GM18508 (cell line): ENCODE measurements around the gene VAMP1.
"Not testable (repeated sequence)": the region's sequence is repeated elsewhere in the genome, so short reads cannot be mapped to it uniquely, and the experiment has no call there.

ENCODE experiments used
- ATAC-seq: cut with Tn5 transposase; IDR thresholded peaks from one replicate; pipeline ENCODE4 v1.9.1; 2021; ENCODE audit warnings: moderate number of reproducible peaks; ENCODE audit not compliant: insufficient read depth, unreplicated experiment

VAMP1 gene

GRCh38 chr12:6470375-6471163, at the start of gene VAMP1:
VAMP1 (minus strand) TSS chr12:6470677; CDS start chr12:6470531, 146 bp downstream.
- peak; percentile 76 for ATAC-seq

DNA sequence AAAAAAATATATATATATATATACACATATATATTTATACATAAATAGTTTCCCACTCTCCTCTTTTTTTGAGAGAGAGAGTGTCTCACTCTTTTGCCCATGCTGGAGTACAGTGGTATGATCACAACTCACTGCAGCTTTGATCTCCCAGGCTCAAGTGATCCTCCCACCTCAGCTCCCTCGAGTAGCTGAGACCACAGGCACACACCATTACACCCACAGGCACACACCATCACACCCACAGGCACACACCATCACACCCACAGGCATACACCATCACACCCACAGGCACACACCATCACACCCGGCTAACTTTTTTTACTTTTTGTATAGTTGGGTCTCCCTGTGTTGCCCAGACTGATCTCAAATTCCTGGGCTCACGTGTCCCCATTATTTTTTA, 49.7 kb upstream of the VAMP1 start:
- no peak for ATAC-seq

DNA sequence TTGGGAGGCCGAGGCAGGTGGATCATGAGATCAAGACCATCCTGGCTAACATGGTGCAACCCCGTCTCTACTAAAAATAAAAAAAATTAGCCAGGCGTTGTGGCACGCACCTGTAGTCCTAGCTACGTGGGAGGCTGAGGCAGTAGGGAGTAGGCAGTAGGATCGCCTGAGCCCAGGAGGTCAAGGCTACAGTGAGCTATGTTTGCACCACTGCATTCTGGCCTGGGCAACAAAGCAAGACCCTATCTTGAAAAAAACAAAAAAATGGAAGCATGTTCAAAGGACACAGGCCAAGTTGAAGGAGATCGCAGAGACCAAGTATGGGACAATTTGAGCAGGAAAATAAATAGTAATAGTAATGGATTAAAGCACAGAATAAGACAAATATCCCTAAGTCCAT, 37.6 kb upstream of the VAMP1 start:
- ATAC-seq, result no peak

DNA sequence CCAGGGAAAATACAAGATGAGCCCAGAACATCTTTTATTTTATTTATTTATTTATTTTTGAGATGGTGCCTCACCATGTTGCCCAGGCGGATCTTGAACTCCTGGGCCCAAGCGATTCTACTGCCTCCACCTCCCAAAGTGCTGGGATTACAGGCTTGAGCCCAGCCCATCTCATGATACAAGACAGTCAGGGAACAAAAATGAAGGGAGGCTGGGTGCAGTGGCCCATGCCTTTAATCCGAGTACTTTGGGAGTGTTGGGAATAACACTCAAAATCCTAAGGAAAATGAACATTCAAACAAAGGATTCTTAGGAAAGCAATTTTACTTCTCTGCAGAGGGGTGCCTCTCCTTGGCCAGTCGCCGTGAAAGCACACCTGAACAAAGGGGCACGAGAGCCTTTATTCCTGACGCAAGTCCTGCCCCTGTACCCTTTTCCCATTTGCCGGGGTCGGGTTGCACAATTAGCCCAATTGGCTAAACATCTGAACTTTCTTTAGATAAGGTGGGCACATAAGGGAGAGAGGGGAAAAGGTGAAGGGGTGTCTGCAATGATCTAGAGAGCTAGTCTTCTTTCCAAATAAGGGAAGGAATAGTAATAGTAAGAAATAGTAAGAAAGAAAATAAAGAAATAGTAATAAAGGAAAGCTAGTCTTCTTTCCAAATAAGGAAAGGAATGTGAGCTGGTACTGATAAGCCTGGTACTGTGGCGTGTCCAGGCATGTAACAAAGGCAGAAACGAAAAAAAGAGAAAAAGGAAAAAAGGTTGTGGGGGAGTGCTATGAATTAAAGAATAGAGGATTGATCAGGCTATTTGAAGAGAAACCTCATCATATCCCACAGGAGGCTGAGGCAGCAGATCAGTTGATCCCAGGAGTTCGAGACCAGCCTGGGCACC, 36.9 kb upstream of the VAMP1 start:
- no peak for ATAC-seq

- ATAC-seq, result no peak
Observed at GRCh38 chr12:6500466-6500865, 30.0 kb upstream of the VAMP1 start.

GRCh38 chr12:6497291-6497690, 26.8 kb upstream of the VAMP1 start:
- ATAC-seq, result not testable (repeated sequence)

GRCh38 chr12:6494968-6495367, 24.5 kb upstream of the VAMP1 start:
- no peak for ATAC-seq

GRCh38 chr12:6494258-6494743, 23.8 kb upstream of the VAMP1 start:
- no peak for ATAC-seq

GRCh38 chr12:6493497-6494257, 23.2 kb upstream of the VAMP1 start, which contains the start of gene NCAPD2:
NCAPD2 (plus strand) TSS chr12:6494102; CDS start chr12:6495099, 997 bp downstream.
- ATAC-seq, result peak; percentile 79

GRCh38 chr12:6492838-6493496, 22.5 kb upstream of the VAMP1 start, which contains the start of gene MRPL51:
MRPL51 (minus strand) TSS chr12:6493262; CDS start chr12:6493136, 126 bp downstream.
- ATAC-seq, result peak; percentile 34

GRCh38 chr12:6490673-6491072, 20.2 kb upstream of the VAMP1 start:
- ATAC-seq, result not testable (repeated sequence)

DNA sequence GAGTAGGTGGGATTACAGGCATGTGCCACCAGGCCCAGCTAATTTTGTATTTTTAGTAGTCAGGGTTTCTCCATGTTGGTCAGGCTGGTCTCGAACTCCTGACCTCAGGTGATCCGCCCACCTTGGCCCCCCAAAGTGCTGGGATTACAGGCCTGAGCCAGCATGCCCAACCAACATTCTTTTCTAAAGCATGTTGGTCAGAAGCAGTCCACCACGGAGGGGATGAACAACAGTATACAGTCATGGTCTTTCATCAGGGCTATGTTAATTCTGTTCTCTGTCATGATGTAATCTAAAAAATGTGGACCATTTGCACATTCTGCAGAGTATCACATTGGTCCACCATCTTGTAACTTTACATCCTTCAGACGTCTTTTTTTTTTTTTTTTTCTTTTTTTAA, 19.0 kb upstream of the VAMP1 start:
- no peak for ATAC-seq

GRCh38 chr12:6488240-6488639, 17.8 kb upstream of the VAMP1 start:
- ATAC-seq, result no peak

DNA sequence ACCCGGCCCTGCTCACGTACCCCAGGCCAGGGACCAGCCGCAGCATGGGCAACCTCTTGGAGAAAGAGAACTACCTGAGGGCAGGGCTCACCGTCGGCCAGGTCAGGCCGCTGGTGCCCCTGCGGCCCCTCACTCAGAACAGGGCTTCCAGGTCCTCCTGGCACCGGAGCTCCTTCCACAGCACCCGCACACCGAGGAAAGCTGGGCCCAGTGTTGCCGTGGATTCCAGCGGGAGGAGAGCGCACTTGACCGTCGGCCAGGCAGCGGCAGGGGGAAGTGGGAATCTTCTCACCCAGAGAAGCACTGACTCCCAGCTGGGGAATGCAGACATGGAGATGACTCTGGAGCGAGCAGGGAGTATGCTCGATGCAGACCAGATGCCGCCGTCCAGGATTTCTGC, 7.9 kb upstream of the VAMP1 start:
- no peak for ATAC-seq

GRCh38 chr12:6477601-6478377, 7.3 kb upstream of the VAMP1 start:
- ATAC-seq, result not testable (repeated sequence)

- no peak for ATAC-seq
Observed at GRCh38 chr12:6476489-6476888, 6.0 kb upstream of the VAMP1 start.

DNA sequence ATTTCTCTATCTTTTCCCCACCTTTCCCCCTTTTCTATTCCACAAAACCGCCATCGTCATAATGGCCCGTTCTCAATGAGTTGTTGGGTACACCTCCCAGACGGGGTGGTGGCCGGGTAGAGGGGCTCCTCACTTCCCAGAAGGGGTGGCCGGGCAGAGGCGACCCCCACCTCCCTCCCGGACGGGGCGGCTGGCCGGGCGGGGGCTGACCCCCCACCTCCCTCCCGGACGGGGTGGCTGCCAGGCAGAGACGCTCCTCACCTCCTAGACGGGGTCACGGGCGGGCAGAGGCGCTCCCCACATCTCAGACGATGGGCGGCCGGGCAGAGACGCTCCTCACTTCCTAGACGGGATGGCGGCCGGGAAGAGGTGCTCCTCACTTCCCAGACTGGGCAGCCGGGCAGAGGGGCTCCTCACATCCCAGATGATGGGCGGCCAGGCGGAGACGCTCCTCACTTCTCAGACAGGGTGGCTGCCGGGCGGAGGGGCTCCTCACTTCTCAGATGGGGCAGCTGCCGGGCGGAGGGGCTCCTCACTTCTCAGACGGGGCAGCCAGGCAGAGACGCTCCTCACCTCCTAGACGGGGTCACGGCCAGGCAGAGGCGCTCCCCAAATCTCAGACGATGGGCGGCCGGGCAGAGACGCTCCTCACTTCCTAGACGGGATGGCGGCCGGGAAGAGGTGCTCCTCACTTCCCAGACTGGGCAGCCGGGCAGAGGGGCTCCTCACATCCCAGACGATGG, 4.9 kb upstream of the VAMP1 start:
- ATAC-seq, result not testable (repeated sequence)

- ATAC-seq, result no peak
Observed at GRCh38 chr12:6472491-6472890, 2.0 kb upstream of the VAMP1 start.
